Urothelium cell line (cell line): ENCODE measurements around the gene PTBP3.

Experiments
- DNase-seq: peaks from one replicate; pipeline ENCODE4 v3.0.0; 2011; ENCODE audit warnings: low spot score, mixed read lengths
- FAIRE-seq: peaks from 2 replicates; lab custom pipeline; 2011; peaks lifted over from hg19 to GRCh38; lab: Jason Lieb, UNC

PTBP3 gene

DNA sequence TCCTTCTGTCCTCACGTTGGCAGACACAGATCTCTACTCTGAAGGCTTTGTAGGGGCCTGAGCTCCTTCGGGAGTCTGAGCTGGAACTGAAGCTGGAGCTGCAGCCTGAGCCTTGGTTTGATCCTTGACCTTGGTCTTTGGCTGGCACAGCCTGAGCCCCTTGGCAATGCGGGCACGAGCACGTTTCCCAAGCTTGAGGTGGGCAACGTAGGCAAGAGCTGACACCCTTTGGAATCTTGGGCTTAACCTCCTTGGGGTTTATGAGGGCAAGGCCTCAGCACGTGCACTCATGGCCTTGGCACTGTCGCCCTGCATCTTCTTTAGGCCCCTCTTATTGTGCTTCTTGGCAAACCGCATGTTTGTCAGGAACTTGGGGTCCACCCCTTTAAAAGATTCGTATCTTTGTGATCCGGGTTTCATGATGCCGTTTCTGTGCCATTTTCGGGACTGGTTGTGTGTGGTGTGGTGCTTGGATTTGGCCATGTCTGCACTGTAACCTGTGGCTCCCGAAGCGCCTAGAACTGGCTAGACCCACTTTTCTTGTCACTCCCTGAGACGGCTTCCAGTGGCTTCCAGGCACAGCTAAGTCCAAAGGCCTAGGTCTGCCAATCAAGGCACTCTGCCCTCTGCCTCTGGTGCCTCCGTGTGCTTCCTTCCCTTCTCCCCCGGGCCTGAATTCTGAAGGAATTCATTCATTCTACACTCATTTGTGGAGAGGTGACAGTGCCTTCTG is 159.8 kb downstream of the PTBP3 start:
- DNase-seq (no peak), FAIRE-seq (no peak)

DNA sequence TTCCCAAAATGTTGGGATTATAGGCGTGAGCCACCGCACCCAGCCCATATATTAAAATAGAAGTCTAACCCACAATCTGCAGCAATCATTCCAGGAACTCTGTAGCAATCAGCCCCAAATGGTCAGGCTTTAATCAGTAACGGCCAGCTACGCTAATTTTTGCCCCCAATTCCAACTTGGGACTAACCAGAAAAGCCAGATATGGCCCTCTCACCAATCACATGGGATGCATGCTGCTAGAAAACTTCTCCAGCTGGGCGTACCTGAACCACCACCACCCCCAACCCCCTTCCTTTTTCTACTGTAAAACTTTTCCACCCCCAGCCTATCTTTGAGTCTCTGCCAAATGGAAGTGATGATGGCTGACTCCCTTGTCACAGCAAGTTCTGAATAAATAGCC is 162.5 kb downstream of the PTBP3 start:
- no peak for DNase-seq
- FAIRE-seq: no peak

GRCh38 chr9:112170235-112170634 is 163.2 kb downstream of the PTBP3 start:
- FAIRE-seq: no peak

GRCh38 chr9:112169368-112169767 is 164.1 kb downstream of the PTBP3 start:
- FAIRE-seq (no peak), DNase-seq (no peak)

More at GRCh38 chr9:112170235-112170634, 163.2 kb downstream of the PTBP3 start:
- DNase-seq: no peak

GRCh38 chr9:112168197-112168596 is 165.2 kb downstream of the PTBP3 start:
- DNase-seq (no peak), FAIRE-seq (no peak)
